K562 (cell line): Measurements from ENCODE around the gene DOCK8. TPM values are rescaled to one million over a fixed set of nuclear protein-coding genes. Genes with fewer than 3 reads are reported as not detected.

ENCODE experiments used
- AFF1 ChIP-seq, 2 experiments: fragments of 450-650 bp; IDR thresholded peaks; 2 replicates each; pipeline ENCODE4 v1.6.1; 2018; ENCODE audit warnings: mild to moderate bottlenecking in 2 of 2, low read depth in 1 of 2; ENCODE audit not compliant: partially characterized antibody in 2 of 2
- CBFA2T3 ChIP-seq: fragments of 450-650 bp; IDR thresholded peaks from 2 replicates; pipeline ENCODE4 v1.6.1; 2017
- CTCFL ChIP-seq: IDR thresholded peaks from 2 replicates; pipeline ENCODE4 v1.6.1; 2011; ENCODE audit warnings: borderline replicate concordance, low read depth, mild to moderate bottlenecking, moderate library complexity, low read length; ENCODE audit not compliant: insufficient read depth, poor library complexity, severe bottlenecking
- EP300 ChIP-seq: IDR thresholded peaks from 2 replicates; pipeline ENCODE4 v1.6.1; 2012; ENCODE audit warnings: low read length, improper control_type of control experiment
- ETS2 ChIP-seq: IDR thresholded peaks from 2 replicates; pipeline ENCODE4 v1.6.1; 2016; ENCODE audit warnings: borderline replicate concordance, missing genetic modification characterization, mild to moderate bottlenecking, moderate library complexity, missing compliant biosample characterization; ENCODE audit not compliant: poor library complexity, severe bottlenecking
- KAT2B ChIP-seq: IDR thresholded peaks from one replicate; pipeline ENCODE4 v1.6.1; 2012; ENCODE audit warnings: low read depth, mild to moderate bottlenecking, control low read depth, inconsistent platforms, low read length, moderate library complexity
- MEIS2 ChIP-seq: fragments of 450-650 bp; IDR thresholded peaks from 2 replicates; pipeline ENCODE4 v1.6.1; 2014; ENCODE audit warnings: mild to moderate bottlenecking; ENCODE audit not compliant: partially characterized antibody
- NCOA1 ChIP-seq: fragments of 450-650 bp; IDR thresholded peaks from 2 replicates; pipeline ENCODE4 v1.6.1; 2016; ENCODE audit warnings: low read depth
- NFE2 ChIP-seq: IDR thresholded peaks from 2 replicates; pipeline ENCODE4 v1.6.1; 2014; ENCODE audit warnings: antibody characterized with exemption, low read depth
- NR2C2 ChIP-seq, 2 experiments: fragments of 200-800 bp in 1 of 2; sonication (Bioruptor generic) in 1 of 2; sonication (generic) in 1 of 2; formaldehyde crosslinking in 1 of 2; IDR thresholded peaks; 2 replicates each; pipeline versions ENCODE4 v1.6.1 to v1.8.0; 2016 to 2022; ENCODE audit warnings: mild to moderate bottlenecking in 1 of 2, missing compliant biosample characterization in 1 of 2, missing genetic modification characterization in 1 of 2, missing genetic modification reagents in 1 of 2
- RCOR1 ChIP-seq, 2 experiments: IDR thresholded peaks; 2 replicates each; pipeline ENCODE4 v1.6.1; 2012; ENCODE audit warnings: low read depth in 2 of 2, low read length in 2 of 2, borderline replicate concordance in 1 of 2, improper control_type of control experiment in 1 of 2
- SMAD4 ChIP-seq: fragments of 250-450 bp; sonication (Bioruptor Pico); conservative IDR thresholded peaks from 2 replicates; pipeline ENCODE4 v1.8.0; 2021; ENCODE audit warnings: inconsistent platforms, mild to moderate bottlenecking, moderate library complexity
- SNRNP70 ChIP-seq: fragments of 200-400 bp; formaldehyde crosslinking; optimal IDR thresholded peaks from 2 replicates; pipeline ENCODE3; 2017; ENCODE audit warnings: low read depth, low read length
- TAF7 ChIP-seq: fragments of 450-650 bp; IDR thresholded peaks from 2 replicates; pipeline ENCODE4 v1.6.1; 2016; ENCODE audit warnings: missing genetic modification characterization, missing compliant biosample characterization
- ZNF143 ChIP-seq: sonication (generic); formaldehyde crosslinking; IDR thresholded peaks from 2 replicates; pipeline ENCODE4 v1.9.0; 2022; ENCODE audit warnings: mild to moderate bottlenecking, missing genetic modification reagents
- ZNF445 ChIP-seq: fragments of 250-450 bp; sonication (Bioruptor Pico); IDR thresholded peaks from 2 replicates; pipeline ENCODE4 v1.4.0; 2020; ENCODE audit warnings: low read depth, mild to moderate bottlenecking, moderate library complexity
- ZNF766 ChIP-seq: fragments of 200-800 bp; sonication (Bioruptor generic); conservative IDR thresholded peaks from 2 replicates; pipeline ENCODE4 v1.6.1; 2016; ENCODE audit warnings: missing genetic modification characterization, missing compliant biosample characterization
- polyA plus RNA-seq, 8 experiments: library from polyadenylated mRNA; depleted of rRNA in 4 of 8; stranded (reverse) in 5 of 8; unstranded in 3 of 8; fragments of >200 nt; fragmentation: Nextera tagmentation in 2 of 8; fragmentation: Illumina TruSeq in 1 of 8; extraction: Ambion mirVana in 2 of 8; extraction: Trizol in 1 of 8; gene quantifications; 2 replicates each; pipeline versions ENCODE4 v1.2.1 to v1.2.3, GENCODE V29; 2011 to 2014; ENCODE audit warnings: inconsistent platforms in 1 of 8, missing spikeins in 1 of 8
- total RNA-seq, 7 experiments: library from RNA; depleted of rRNA in 6 of 7; stranded (reverse); fragments of >200 nt in 6 of 7; fragmentation: Illumina TruSeq in 2 of 7; extraction: Trizol in 2 of 7; gene quantifications; 2 replicates each; pipeline versions ENCODE4 v1.2.1 to v1.2.3, GENCODE V29; 2011 to 2021; ENCODE audit warnings: low replicate concordance in 1 of 7
- TF ChIP-seq, protein P1 (sequence below), 3 experiments: fragments of 200-800 bp in 1 of 3; fragments of 250-450 bp in 1 of 3; fragments of 450-650 bp in 1 of 3; sonication (Bioruptor Pico) in 1 of 3; sonication (Bioruptor generic) in 1 of 3; formaldehyde crosslinking in 1 of 3; IDR thresholded peaks; 2 replicates each; pipeline versions ENCODE4 v1.6.1 to v1.8.0; 2016 to 2022; ENCODE audit warnings: mild to moderate bottlenecking in 2 of 3, missing genetic modification characterization in 2 of 3, missing compliant biosample characterization in 1 of 3, moderate library complexity in 1 of 3

Gene DOCK8
- total and polyA plus RNA-seq, 9 of the 15 experiments (the other 6 are each of a cell fraction or from before 2014, with no cell fraction given): 14.4 to 53.8 (median 25.1) TPM

GRCh38 chr9:250625-251024, 36.0 kb downstream of the DOCK8 start (continued):
- TF ChIP-seq AFF1 (IDR thresholded peaks at IDR 0.05; ENCODE audit: low read depth in 1 of 2, partially characterized antibody in 2 of 2) (peak in 1 of 2 experiments; percentile 10), SMAD4 (CRISPR knock-in tag) (0 out of 2 replicates have a peak, but pooled peaks have one; percentile 11), MEIS2 (no peak), NFE2 (no peak), CTCFL (no peak), ETS2 (tag) (no peak), TAF7 (tag) (no peak), CBFA2T3 (peak; percentile 39; the same call in 1 of the 2 replicates), NCOA1 (no peak), KAT2B (no peak), EP300 (peak; percentile 39; the same call in 1 of the 2 replicates), RCOR1 (IDR thresholded peaks at IDR 0.05; ENCODE audit: borderline replicate concordance in 1 of 2, low read depth in 2 of 2, low read length in 2 of 2) (0 out of 4 replicates have a peak, but pooled peaks of 1 of the 2 experiments have one; percentile 6), ZNF143 (CRISPR knock-in tag) (no peak), ZNF766 (CRISPR knock-in tag) (no peak), NR2C2 (CRISPR knock-in tag; IDR thresholded peaks at IDR 0.05) (no peak), NR2C2 (tag; IDR thresholded peaks at IDR 0.05) (peak; percentile 37; the same call in 1 of the 2 replicates), SNRNP70 (no peak), ZNF445 (CRISPR knock-in tag) (no peak)
- TF ChIP-seq, protein P1, sequence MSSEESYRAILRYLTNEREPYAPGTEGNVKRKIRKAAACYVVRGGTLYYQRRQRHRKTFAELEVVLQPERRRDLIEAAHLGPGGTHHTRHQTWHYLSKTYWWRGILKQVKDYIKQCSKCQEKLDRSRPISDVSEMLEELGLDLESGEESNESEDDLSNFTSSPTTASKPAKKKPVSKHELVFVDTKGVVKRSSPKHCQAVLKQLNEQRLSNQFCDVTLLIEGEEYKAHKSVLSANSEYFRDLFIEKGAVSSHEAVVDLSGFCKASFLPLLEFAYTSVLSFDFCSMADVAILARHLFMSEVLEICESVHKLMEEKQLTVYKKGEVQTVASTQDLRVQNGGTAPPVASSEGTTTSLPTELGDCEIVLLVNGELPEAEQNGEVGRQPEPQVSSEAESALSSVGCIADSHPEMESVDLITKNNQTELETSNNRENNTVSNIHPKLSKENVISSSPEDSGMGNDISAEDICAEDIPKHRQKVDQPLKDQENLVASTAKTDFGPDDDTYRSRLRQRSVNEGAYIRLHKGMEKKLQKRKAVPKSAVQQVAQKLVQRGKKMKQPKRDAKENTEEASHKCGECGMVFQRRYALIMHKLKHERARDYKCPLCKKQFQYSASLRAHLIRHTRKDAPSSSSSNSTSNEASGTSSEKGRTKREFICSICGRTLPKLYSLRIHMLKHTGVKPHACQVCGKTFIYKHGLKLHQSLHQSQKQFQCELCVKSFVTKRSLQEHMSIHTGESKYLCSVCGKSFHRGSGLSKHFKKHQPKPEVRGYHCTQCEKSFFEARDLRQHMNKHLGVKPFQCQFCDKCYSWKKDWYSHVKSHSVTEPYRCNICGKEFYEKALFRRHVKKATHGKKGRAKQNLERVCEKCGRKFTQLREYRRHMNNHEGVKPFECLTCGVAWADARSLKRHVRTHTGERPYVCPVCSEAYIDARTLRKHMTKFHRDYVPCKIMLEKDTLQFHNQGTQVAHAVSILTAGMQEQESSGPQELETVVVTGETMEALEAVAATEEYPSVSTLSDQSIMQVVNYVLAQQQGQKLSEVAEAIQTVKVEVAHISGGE (CRISPR knock-in tag; IDR thresholded peaks at IDR 0.05): 0 out of 6 replicates have a peak, but pooled peaks of 1 of the 3 experiments have one; percentile 19
